ENCODE results near the gene GHRH. TPM values are rescaled to one million over a fixed set of nuclear protein-coding genes. Genes with fewer than 3 reads are reported as not detected.

GHRH gene
- total RNA-seq, 2 experiments from 2014 or later = not detected

GRCh38 chr20:37293301-37293943 lies 31.8 kb upstream of the GHRH start:
- Mint-ChIP-seq H3K4me1 (ENCODE audit: low read depth) (peaks cover 66% of the 10 kb centered on the region), H3K27ac (no peak overlapping the region), H3K27me3 (no peaks in the 10 kb centered on the region), H3K36me3 (ENCODE audit: low read depth) (peaks cover 45% of the 10 kb centered on the region), H3K4me3 (no peak overlapping the region), H3K9me3 (no peaks in the 10 kb centered on the region)
- ChIA-PET POLR2A (no interaction called here), CTCF (no interaction called here)
- peaks cover 31% of the 10 kb centered on the region for H3K4me1 ChIP-seq (ENCODE audit: insufficient read depth, low read length)
- H3K9me3 ChIP-seq (ENCODE audit: control insufficient read depth in 1 of 2, insufficient read depth in 1 of 2, low read length in 2 of 2) = no peaks in the 10 kb centered on the region
- no peak overlapping the region for H3K4me3 ChIP-seq (ENCODE audit: low read length)
- ATAC-seq (ENCODE audit: poor library complexity) = no peak
- no peaks in the 10 kb centered on the region for H3K27me3 ChIP-seq (ENCODE audit: control insufficient read depth in 1 of 2, insufficient read depth in 2 of 2, low read length in 2 of 2)
- H3K36me3 ChIP-seq (ENCODE audit: insufficient read depth, low read length) = peaks cover 5% of the 10 kb centered on the region
- no peak for DNase-seq
- no peak overlapping the region for H3K27ac ChIP-seq (ENCODE audit: low read depth in 1 of 2, low read length in 2 of 2)
- intact Hi-C loops (cut with DNase I, micrococcal nuclease) = loop anchor here in 1 of 2 experiments (5.0 to 10.0 kb wide), 3 partner anchors 54 to 1141 kb away; partner anchors contain the start of genes SNHG17 and SRC
- TF ChIP-seq, protein P1, sequence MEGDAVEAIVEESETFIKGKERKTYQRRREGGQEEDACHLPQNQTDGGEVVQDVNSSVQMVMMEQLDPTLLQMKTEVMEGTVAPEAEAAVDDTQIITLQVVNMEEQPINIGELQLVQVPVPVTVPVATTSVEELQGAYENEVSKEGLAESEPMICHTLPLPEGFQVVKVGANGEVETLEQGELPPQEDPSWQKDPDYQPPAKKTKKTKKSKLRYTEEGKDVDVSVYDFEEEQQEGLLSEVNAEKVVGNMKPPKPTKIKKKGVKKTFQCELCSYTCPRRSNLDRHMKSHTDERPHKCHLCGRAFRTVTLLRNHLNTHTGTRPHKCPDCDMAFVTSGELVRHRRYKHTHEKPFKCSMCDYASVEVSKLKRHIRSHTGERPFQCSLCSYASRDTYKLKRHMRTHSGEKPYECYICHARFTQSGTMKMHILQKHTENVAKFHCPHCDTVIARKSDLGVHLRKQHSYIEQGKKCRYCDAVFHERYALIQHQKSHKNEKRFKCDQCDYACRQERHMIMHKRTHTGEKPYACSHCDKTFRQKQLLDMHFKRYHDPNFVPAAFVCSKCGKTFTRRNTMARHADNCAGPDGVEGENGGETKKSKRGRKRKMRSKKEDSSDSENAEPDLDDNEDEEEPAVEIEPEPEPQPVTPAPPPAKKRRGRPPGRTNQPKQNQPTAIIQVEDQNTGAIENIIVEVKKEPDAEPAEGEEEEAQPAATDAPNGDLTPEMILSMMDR (IDR thresholded peaks at IDR 0.05) = no peak

GRCh38 chr20:37291724-37292126 lies 30.1 kb upstream of the GHRH start:
- Histone ChIP-seq H3K27ac (ENCODE audit: low read depth in 1 of 2, low read length in 2 of 2) (no peak overlapping the region), H3K4me1 (ENCODE audit: insufficient read depth, low read length) (peaks cover 31% of the 10 kb centered on the region), H3K27me3 (ENCODE audit: control insufficient read depth in 1 of 2, insufficient read depth in 2 of 2, low read length in 2 of 2) (no peaks in the 10 kb centered on the region), H3K36me3 (ENCODE audit: insufficient read depth, low read length) (peaks cover 4% of the 10 kb centered on the region), H3K9me3 (ENCODE audit: control insufficient read depth in 1 of 2, insufficient read depth in 1 of 2, low read length in 2 of 2) (no peaks in the 10 kb centered on the region), H3K4me3 (ENCODE audit: low read length) (no peak overlapping the region)
- ChIA-PET POLR2A (interaction anchor here (1.0 kb wide), 1 partner anchor 236 kb away, joined by 4 read pairs; the partner anchor contains the start of gene BLCAP), CTCF (no interaction called here)
- Mint-ChIP-seq H3K9me3 (no peaks in the 10 kb centered on the region), H3K4me3 (peak overlapping the region; percentile 98), H3K36me3 (ENCODE audit: low read depth) (peaks cover 39% of the 10 kb centered on the region), H3K27me3 (no peaks in the 10 kb centered on the region), H3K27ac (peak overlapping the region; percentile 70), H3K4me1 (ENCODE audit: low read depth) (peaks cover 63% of the 10 kb centered on the region)
- intact Hi-C loops (cut with DNase I, micrococcal nuclease) = loop anchor here in 1 of 2 experiments (5.0 to 10.0 kb wide), 3 partner anchors 56 to 1143 kb away; partner anchors contain the start of genes SNHG17 and SRC
- no peak for DNase-seq
- TF ChIP-seq, protein P1 (IDR thresholded peaks at IDR 0.05) = no peak
- no peak for ATAC-seq (ENCODE audit: poor library complexity)

DNA sequence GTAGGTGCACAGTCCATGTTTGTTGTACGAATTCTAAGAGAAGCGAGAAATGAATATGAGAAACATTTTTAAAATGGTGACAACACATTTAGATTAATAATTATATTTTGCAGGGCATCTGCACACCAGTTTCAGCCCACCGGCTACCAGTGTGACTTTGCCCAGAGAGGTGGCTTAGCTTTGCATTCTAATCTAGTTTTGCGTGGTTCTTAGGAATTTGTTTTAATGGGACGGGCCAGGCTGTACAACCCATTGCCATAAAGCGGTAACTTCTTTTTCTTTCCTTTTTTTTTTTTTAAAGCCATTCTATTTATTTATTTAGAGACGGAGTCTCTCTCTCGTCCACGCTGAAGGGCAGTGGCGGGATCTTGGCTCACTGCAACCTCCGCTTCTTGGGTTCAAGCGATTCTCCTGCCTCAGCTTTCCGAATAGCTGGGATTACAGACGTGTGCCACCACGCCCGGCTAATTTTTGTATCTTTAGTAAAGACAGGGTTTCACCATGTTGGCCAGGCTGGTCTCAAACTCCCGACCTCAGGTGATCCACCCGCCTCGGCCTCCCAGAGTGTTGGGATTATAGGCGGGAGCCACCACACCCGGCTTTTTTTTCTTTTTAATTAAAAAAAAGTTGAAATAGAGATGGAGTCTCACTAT lies 28.7 kb upstream of the GHRH start:
- ATAC-seq (ENCODE audit: poor library complexity) = no peak
- Histone ChIP-seq H3K27ac (ENCODE audit: low read depth in 1 of 2, low read length in 2 of 2) (peak overlapping the region; percentile 80 to 83), H3K4me1 (ENCODE audit: insufficient read depth, low read length) (peaks cover 25% of the 10 kb centered on the region), H3K27me3 (ENCODE audit: control insufficient read depth in 1 of 2, insufficient read depth in 2 of 2, low read length in 2 of 2) (no peaks in the 10 kb centered on the region), H3K4me3 (ENCODE audit: low read length) (peak overlapping the region; percentile 91), H3K36me3 (ENCODE audit: insufficient read depth, low read length) (peaks cover 4% of the 10 kb centered on the region), H3K9me3 (ENCODE audit: control insufficient read depth in 1 of 2, insufficient read depth in 1 of 2, low read length in 2 of 2) (no peaks in the 10 kb centered on the region)
- Mint-ChIP-seq H3K36me3 (ENCODE audit: low read depth) (peaks cover 31% of the 10 kb centered on the region), H3K27me3 (no peaks in the 10 kb centered on the region), H3K27ac (peak overlapping the region; percentile 96), H3K4me1 (ENCODE audit: low read depth) (peaks cover 49% of the 10 kb centered on the region), H3K4me3 (peak overlapping the region; percentile 98), H3K9me3 (no peaks in the 10 kb centered on the region)
- intact Hi-C loops (cut with DNase I, micrococcal nuclease) = loop anchor here in 1 of 2 experiments (5.0 to 10.0 kb wide), 3 partner anchors 57 to 1145 kb away; partner anchors contain the start of genes SNHG17 and SRC
- TF ChIP-seq, protein P1 (IDR thresholded peaks at IDR 0.05) = no peak
- CTCF ChIA-PET = no interaction called here
- DNase-seq = no peak
- POLR2A ChIA-PET = interaction anchor here (1.2 to 2.3 kb wide), 4 partner anchors 8 to 237 kb away, joined by 3 to 11 read pairs (median 6); partner anchors contain the start of gene BLCAP

Measured in CD4-positive, alpha-beta T cell (primary cell).